K562 (cell line): ENCODE measurements around the gene FAR2. TPM values are rescaled to one million over a fixed set of nuclear protein-coding genes. Genes with fewer than 3 reads are reported as not detected.

ENCODE experiments used
- ATAC-seq: fragments of 200-7000 bp; cut with Tn5 transposase; 3 replicates; pipeline ENCODE4 v1.9.1; 2020; ENCODE audit warnings: moderate library complexity
- BruUV-seq: library from RNA; stranded (reverse); fragments of 400-500 nt; replicated peaks from 2 replicates; lab custom pipeline; 2021; lab: Mats Ljungman, UMichigan
- CTCF ChIA-PET: fragments of 300-600 bp; formaldehyde crosslinking; extraction: SDS; loops from one replicate; lab custom pipeline; 2021; ENCODE audit warnings: low intra/inter-chr PET ratio; lab: Yijun Ruan, JAX
- POLR2A ChIA-PET: fragments of 300-600, 350-650 bp; sonication (Branson Sonifier 250); formaldehyde crosslinking; extraction: SDS; loops from one replicate; lab custom pipeline; 2021; ENCODE audit warnings: antibody characterized with exemption, inconsistent platforms; lab: Yijun Ruan, JAX
- DNase-seq, 4 experiments: peaks; one replicate each; pipeline versions ENCODE4 v3.0.0 to v3.0.0-alpha.2; 2011 to 2018; ENCODE audit warnings: low spot score in 3 of 4, mixed read lengths in 3 of 4; ENCODE audit errors: extremely low read depth in 1 of 4
- FAIRE-seq: peaks from 2 replicates; lab custom pipeline; 2011; peaks lifted over from hg19 to GRCh38; lab: Jason Lieb, UNC
- H2AFZ ChIP-seq: 2 replicates; pipeline ENCODE4 v1.6.0; 2011; ENCODE audit warnings: low read depth, low read length, control low read depth, inconsistent platforms
- H3K27ac ChIP-seq: fragments of 200-600 bp; 3 replicates; pipeline ENCODE4 v1.8.0; 2011; ENCODE audit warnings: low read depth, mild to moderate bottlenecking, control low read depth, inconsistent platforms, low read length, moderate library complexity, mixed read lengths; ENCODE audit errors: extremely low read depth
- H3K27me3 ChIP-seq, 2 experiments: fragments of 300-600 bp in 1 of 2; 2 replicates in 1 of 2; 3 replicates in 1 of 2; pipeline versions ENCODE4 v1.6.0 to v1.8.0; 2011; ENCODE audit warnings: inconsistent platforms in 2 of 2, low read length in 2 of 2, mild to moderate bottlenecking in 1 of 2, mixed read lengths in 1 of 2, moderate library complexity in 1 of 2; ENCODE audit not compliant: control insufficient read depth in 2 of 2, insufficient read depth in 2 of 2
- H3K36me3 ChIP-seq: fragments of 300-600 bp; 3 replicates; pipeline ENCODE4 v1.8.0; 2011; ENCODE audit warnings: mild to moderate bottlenecking, low read length, inconsistent platforms; ENCODE audit not compliant: control insufficient read depth, insufficient read depth
- H3K4me1 ChIP-seq, 2 experiments: fragments of 200-600 bp in 1 of 2; replicated peaks in 1 of 2; 2 replicates in 1 of 2; 3 replicates in 1 of 2; pipeline versions ENCODE4 v1.5.1 to v1.8.0; 2011; ENCODE audit warnings: inconsistent platforms in 2 of 2, low read length in 2 of 2, mild to moderate bottlenecking in 1 of 2, mixed read lengths in 1 of 2, moderate library complexity in 1 of 2; ENCODE audit not compliant: control insufficient read depth in 2 of 2, insufficient read depth in 2 of 2
- H3K4me2 ChIP-seq: 2 replicates; pipeline ENCODE4 v1.6.1; 2011; ENCODE audit warnings: low read length, control low read depth, inconsistent platforms, mixed read lengths; ENCODE audit not compliant: insufficient read depth
- H3K4me3 ChIP-seq: fragments of 200-600 bp; sonication (generic), shearing (Covaris generic); 2 replicates; pipeline ENCODE4 v1.5.1; 2016; ENCODE audit warnings: control low read depth, inconsistent platforms
- H3K79me2 ChIP-seq: fragments of 200-600 bp; 3 replicates; pipeline ENCODE4 v1.8.0; 2011; ENCODE audit warnings: low read length, inconsistent platforms; ENCODE audit not compliant: control insufficient read depth, insufficient read depth
- H3K9ac ChIP-seq, 2 experiments: 2 replicates each; pipeline versions ENCODE4 v1.6.0 to v1.6.1; 2011; ENCODE audit warnings: low read depth in 2 of 2, low read length in 2 of 2, control low read depth in 1 of 2, inconsistent platforms in 1 of 2, mild to moderate bottlenecking in 1 of 2, mixed read lengths in 1 of 2; ENCODE audit not compliant: insufficient read depth in 1 of 2
- H3K9me1 ChIP-seq: one replicate; pipeline ENCODE4 v1.6.0; 2011; ENCODE audit warnings: inconsistent platforms, mild to moderate bottlenecking, low read length, moderate library complexity; ENCODE audit not compliant: control insufficient read depth, insufficient read depth
- H3K9me3 ChIP-seq: replicated peaks from 2 replicates; pipeline ENCODE4 v1.5.1; 2011; ENCODE audit warnings: low read depth, low read length, inconsistent platforms; ENCODE audit not compliant: control insufficient read depth, insufficient read depth
- H4K20me1 ChIP-seq: replicated peaks from 2 replicates; pipeline ENCODE4 v1.6.1; 2011; ENCODE audit warnings: low read length, inconsistent platforms, mixed read lengths; ENCODE audit not compliant: control insufficient read depth, insufficient read depth
- CEBPG ChIP-seq, 3 experiments: fragments of 200-800 bp in 1 of 3; sonication (Bioruptor generic) in 1 of 3; sonication (generic) in 1 of 3; formaldehyde crosslinking in 1 of 3; IDR thresholded peaks in 2 of 3; conservative IDR thresholded peaks in 1 of 3; 2 replicates each; pipeline versions ENCODE4 v1.6.1 to v1.8.0; 2016 to 2022; ENCODE audit warnings: missing compliant biosample characterization in 2 of 3, missing genetic modification characterization in 2 of 3, mild to moderate bottlenecking in 1 of 3, missing genetic modification reagents in 1 of 3
- HDGF ChIP-seq: fragments of 450-650 bp; IDR thresholded peaks from 2 replicates; pipeline ENCODE4 v1.6.1; 2016
- HNRNPLL ChIP-seq: fragments of 200-400 bp; formaldehyde crosslinking; IDR thresholded peaks from 2 replicates; pipeline ENCODE4 v1.6.1; 2017; ENCODE audit warnings: low read length, low read depth, mild to moderate bottlenecking; ENCODE audit not compliant: poor library complexity, severe bottlenecking
- KLF10 ChIP-seq: fragments of 250-450 bp; sonication (Bioruptor Pico); IDR thresholded peaks from 2 replicates; pipeline ENCODE4 v1.6.1; 2021; ENCODE audit warnings: matching md5 sums
- NR4A1 ChIP-seq, 2 experiments: fragments of 250-450 bp in 1 of 2; fragments of 450-650 bp in 1 of 2; sonication (Bioruptor Pico) in 1 of 2; IDR thresholded peaks; 2 replicates each; pipeline versions ENCODE4 v1.4.0 to v1.6.1; 2016 to 2020; ENCODE audit warnings: mild to moderate bottlenecking in 2 of 2, missing compliant biosample characterization in 1 of 2, missing genetic modification characterization in 1 of 2, moderate library complexity in 1 of 2
- POU5F1 ChIP-seq: fragments of 150-350 bp; IDR thresholded peaks from 2 replicates; pipeline ENCODE4 v1.6.1; 2014; ENCODE audit warnings: borderline replicate concordance, low read length, low read depth, mild to moderate bottlenecking; ENCODE audit not compliant: partially characterized antibody
- SP1 ChIP-seq: sonication (generic); formaldehyde crosslinking; IDR thresholded peaks from 2 replicates; pipeline ENCODE4 v1.8.1; 2022; ENCODE audit warnings: mild to moderate bottlenecking, missing genetic modification reagents
- SREBF1 ChIP-seq: fragments of 150-350 bp; IDR thresholded peaks from 2 replicates; pipeline ENCODE4 v1.6.1; 2014; ENCODE audit warnings: antibody characterized with exemption, low read depth, low read length, borderline replicate concordance
- USF1 ChIP-seq: sonication (generic); formaldehyde crosslinking; IDR thresholded peaks from 2 replicates; pipeline ENCODE4 v1.9.0; 2022; ENCODE audit warnings: mild to moderate bottlenecking, missing genetic modification reagents
- ZNF134 ChIP-seq: fragments of 250-450 bp; sonication (Bioruptor Pico); conservative IDR thresholded peaks from 2 replicates; pipeline ENCODE4 v1.4.0; 2020
- ZNF584 ChIP-seq: fragments of 200-800 bp; sonication (Bioruptor generic); IDR thresholded peaks from 2 replicates; pipeline ENCODE4 v1.6.1; 2016; ENCODE audit warnings: low read depth, mild to moderate bottlenecking, missing genetic modification characterization, missing compliant biosample characterization
- WGBS: fragments of 100-300 bp; shearing (Covaris generic); methylation state at CpG from one replicate; pipeline ENCODE4 v1.1.6; 2016; ENCODE audit warnings: low coverage, mixed read lengths; ENCODE audit not compliant: insufficient coverage; ENCODE audit errors: missing lambda C conversion rate; 5-methylcytosine and 5-hydroxymethylcytosine counted together
- in situ Hi-C: fragments of 300-500 bp; cut with MboI; formaldehyde crosslinking; loops from 4 replicates; pipeline ENCODE4 v1.15.0; 2018; ENCODE audit warnings: inconsistent platforms, mixed read lengths
- intact Hi-C: fragments of 100-400 bp; cut with micrococcal nuclease; formaldehyde crosslinking; loops from 2 replicates; pipeline ENCODE4 v1.14.2; 2022
- polyA plus RNA-seq, 8 experiments: library from polyadenylated mRNA; depleted of rRNA in 4 of 8; stranded (reverse) in 5 of 8; unstranded in 3 of 8; fragments of >200 nt; fragmentation: Nextera tagmentation in 2 of 8; fragmentation: Illumina TruSeq in 1 of 8; extraction: Ambion mirVana in 2 of 8; extraction: Trizol in 1 of 8; gene quantifications; 2 replicates each; pipeline versions ENCODE4 v1.2.1 to v1.2.3, GENCODE V29; 2011 to 2014; ENCODE audit warnings: inconsistent platforms in 1 of 8, missing spikeins in 1 of 8
- total RNA-seq, 7 experiments: library from RNA; depleted of rRNA in 6 of 7; stranded (reverse); fragments of >200 nt in 6 of 7; fragmentation: Illumina TruSeq in 2 of 7; extraction: Trizol in 2 of 7; gene quantifications; 2 replicates each; pipeline versions ENCODE4 v1.2.1 to v1.2.3, GENCODE V29; 2011 to 2021; ENCODE audit warnings: low replicate concordance in 1 of 7
- TF ChIP-seq, protein P1 (sequence below): fragments of 200-800 bp; sonication (Bioruptor generic); IDR thresholded peaks from 2 replicates; pipeline ENCODE4 v1.6.1; 2017; ENCODE audit warnings: missing genetic modification characterization, missing compliant biosample characterization
- TF ChIP-seq, protein P2 (sequence below): IDR thresholded peaks from 3 replicates; pipeline ENCODE4 v1.6.1; 2011; ENCODE audit warnings: borderline replicate concordance, mild to moderate bottlenecking, moderate library complexity; ENCODE audit not compliant: insufficient read length; ENCODE audit errors: extremely low read depth

The FAR2 gene
- total and polyA plus RNA-seq, 9 of the 15 experiments (the other 6 are each of a cell fraction or from before 2014, with no cell fraction given) = 5.0 to 13.4 (median 8.5) TPM

DNA sequence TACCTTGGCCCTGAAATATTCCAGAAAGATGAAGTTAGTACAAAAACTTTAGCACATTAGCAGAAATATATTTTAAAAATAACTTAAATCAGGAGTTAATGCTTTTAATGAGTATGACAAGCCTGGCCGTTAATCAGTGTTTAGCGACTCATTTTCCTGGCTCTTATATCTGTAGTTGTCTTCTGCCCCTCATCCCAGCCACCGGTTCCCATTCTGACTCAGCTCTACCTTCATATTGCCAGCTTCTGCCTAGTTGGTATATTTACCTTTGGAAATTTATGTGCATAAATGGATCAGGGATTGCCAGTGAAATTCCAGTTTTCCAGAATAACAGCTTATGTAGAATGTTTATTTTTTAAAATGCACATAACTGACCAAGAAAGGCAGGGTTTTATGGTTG lies 152.0 kb downstream of the FAR2 start:
- WGBS = 20% methylated on average over 3 of the region's 3 CpGs
- FAIRE-seq (no peak), DNase-seq (no peak), ATAC-seq (no peak)
- Histone ChIP-seq H3K27ac (no peak overlapping the region), H2AFZ (no peak overlapping the region), H3K79me2 (no peaks in the 10 kb centered on the region), H3K4me2 (no peak overlapping the region), H4K20me1 (no peaks in the 10 kb centered on the region), H3K4me3 (no peak overlapping the region), H3K9me3 (no peaks in the 10 kb centered on the region), H3K9me1 (no peaks in the 10 kb centered on the region), H3K9ac (no peak overlapping the region), H3K36me3 (no peaks in the 10 kb centered on the region), H3K27me3 (peaks cover 0 to 3% of the 10 kb centered on the region in 2 experiments; a peak in 1 of 5 replicates), H3K4me1 (no peaks in the 10 kb centered on the region)
- no TSS peak for BruUV-seq
- ChIA-PET POLR2A (no interaction called here), CTCF (no interaction called here)
- intact Hi-C loops (no loop called here), in situ Hi-C loops (no loop called here)
- TF ChIP-seq NR4A1 (CRISPR knock-in tag; IDR thresholded peaks at IDR 0.05) = no peak
- TF ChIP-seq NR4A1 (tag; IDR thresholded peaks at IDR 0.05) = no peak
- TF ChIP-seq SP1 = no peak
- TF ChIP-seq USF1 = no peak
- TF ChIP-seq KLF10 = no peak
- no peak for TF ChIP-seq CEBPG (CRISPR knock-in tag; IDR thresholded peaks at IDR 0.05)
- TF ChIP-seq CEBPG (tag; conservative IDR thresholded peaks at IDR 0.05 in 1 of 2, IDR thresholded peaks at IDR 0.05 in 1 of 2) = no peak
- TF ChIP-seq, protein P1, sequence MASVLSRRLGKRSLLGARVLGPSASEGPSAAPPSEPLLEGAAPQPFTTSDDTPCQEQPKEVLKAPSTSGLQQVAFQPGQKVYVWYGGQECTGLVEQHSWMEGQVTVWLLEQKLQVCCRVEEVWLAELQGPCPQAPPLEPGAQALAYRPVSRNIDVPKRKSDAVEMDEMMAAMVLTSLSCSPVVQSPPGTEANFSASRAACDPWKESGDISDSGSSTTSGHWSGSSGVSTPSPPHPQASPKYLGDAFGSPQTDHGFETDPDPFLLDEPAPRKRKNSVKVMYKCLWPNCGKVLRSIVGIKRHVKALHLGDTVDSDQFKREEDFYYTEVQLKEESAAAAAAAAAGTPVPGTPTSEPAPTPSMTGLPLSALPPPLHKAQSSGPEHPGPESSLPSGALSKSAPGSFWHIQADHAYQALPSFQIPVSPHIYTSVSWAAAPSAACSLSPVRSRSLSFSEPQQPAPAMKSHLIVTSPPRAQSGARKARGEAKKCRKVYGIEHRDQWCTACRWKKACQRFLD (CRISPR knock-in tag) = no peak
- TF ChIP-seq HNRNPLL = no peak
- TF ChIP-seq ZNF134 (CRISPR knock-in tag) = no peak
- TF ChIP-seq, protein P2, sequence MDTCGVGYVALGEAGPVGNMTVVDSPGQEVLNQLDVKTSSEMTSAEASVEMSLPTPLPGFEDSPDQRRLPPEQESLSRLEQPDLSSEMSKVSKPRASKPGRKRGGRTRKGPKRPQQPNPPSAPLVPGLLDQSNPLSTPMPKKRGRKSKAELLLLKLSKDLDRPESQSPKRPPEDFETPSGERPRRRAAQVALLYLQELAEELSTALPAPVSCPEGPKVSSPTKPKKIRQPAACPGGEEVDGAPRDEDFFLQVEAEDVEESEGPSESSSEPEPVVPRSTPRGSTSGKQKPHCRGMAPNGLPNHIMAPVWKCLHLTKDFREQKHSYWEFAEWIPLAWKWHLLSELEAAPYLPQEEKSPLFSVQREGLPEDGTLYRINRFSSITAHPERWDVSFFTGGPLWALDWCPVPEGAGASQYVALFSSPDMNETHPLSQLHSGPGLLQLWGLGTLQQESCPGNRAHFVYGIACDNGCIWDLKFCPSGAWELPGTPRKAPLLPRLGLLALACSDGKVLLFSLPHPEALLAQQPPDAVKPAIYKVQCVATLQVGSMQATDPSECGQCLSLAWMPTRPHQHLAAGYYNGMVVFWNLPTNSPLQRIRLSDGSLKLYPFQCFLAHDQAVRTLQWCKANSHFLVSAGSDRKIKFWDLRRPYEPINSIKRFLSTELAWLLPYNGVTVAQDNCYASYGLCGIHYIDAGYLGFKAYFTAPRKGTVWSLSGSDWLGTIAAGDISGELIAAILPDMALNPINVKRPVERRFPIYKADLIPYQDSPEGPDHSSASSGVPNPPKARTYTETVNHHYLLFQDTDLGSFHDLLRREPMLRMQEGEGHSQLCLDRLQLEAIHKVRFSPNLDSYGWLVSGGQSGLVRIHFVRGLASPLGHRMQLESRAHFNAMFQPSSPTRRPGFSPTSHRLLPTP = no peak
- no peak for TF ChIP-seq SREBF1
- TF ChIP-seq HDGF = no peak
- no peak for TF ChIP-seq POU5F1
- no peak for TF ChIP-seq ZNF584
